Ascending aorta (tissue), 2 donors: ENCODE results near the gene ARHGEF1. TPM values are rescaled to one million over a fixed set of nuclear protein-coding genes. Genes with fewer than 3 reads are reported as not detected.
"Not testable (repeated sequence)": the region's sequence is repeated elsewhere in the genome, so short reads cannot be mapped to it uniquely, and the experiment has no call there.

Experiments
- DNase-seq, 2 donors: peaks; one replicate each; pipeline ENCODE4 v3.0.0-alpha.2; 2019; ENCODE audit warnings: low spot score in 2 of 2
- H3K27ac ChIP-seq, 2 donors: fragments of 200-600 bp; sonication (generic); one replicate each; pipeline ENCODE4 v1.5.1; 2016 to 2017; ENCODE audit warnings: mild to moderate bottlenecking in 1 of 2
- H3K27me3 ChIP-seq: fragments of 200-600 bp; sonication (generic); one replicate; pipeline ENCODE4 v1.5.1; 2017
- H3K36me3 ChIP-seq, 2 donors: fragments of 200-600 bp; sonication (generic); one replicate each; pipeline ENCODE4 v1.5.1; 2016
- H3K4me1 ChIP-seq, 2 donors: fragments of 200-600 bp; sonication (generic); one replicate each; pipeline ENCODE4 v1.5.1; 2016 to 2017; ENCODE audit warnings: mild to moderate bottlenecking in 1 of 2
- H3K4me3 ChIP-seq, 2 donors: fragments of 200-600 bp; sonication (generic); one replicate each; pipeline ENCODE4 v1.5.1; 2016 to 2017; ENCODE audit warnings: mild to moderate bottlenecking in 1 of 2
- H3K9me3 ChIP-seq, 2 donors: fragments of 200-600 bp; sonication (generic); one replicate each; pipeline ENCODE4 v1.5.1; 2016
- CTCF ChIP-seq, 3 experiments: fragments of 200-600 bp in 2 of 3; fragments of 450-650 bp in 1 of 3; sonication (generic) in 2 of 3; IDR thresholded peaks; one replicate each; pipeline ENCODE4 v1.5.1; 2016 to 2019; ENCODE audit warnings: antibody characterized with exemption in 3 of 3, mild to moderate bottlenecking in 1 of 3, moderate library complexity in 1 of 3
- intact Hi-C: fragments of 100-400 bp; cut with DNase I; formaldehyde crosslinking; loops from one replicate; pipeline ENCODE4 v1.15.1; 2023
- total RNA-seq: library from RNA; depleted of rRNA; stranded (reverse); fragments of >200 nt; gene quantifications from one replicate; pipeline ENCODE4 v1.1.0, GENCODE V29; 2016

The ARHGEF1 gene
- total RNA-seq, 1 donor from 2014 or later, result 178 TPM

GRCh38 chr19:41934849-41935374, 51.9 kb downstream of the ARHGEF1 start:
- peaks cover 27% of the 10 kb centered on the region for H3K27me3 ChIP-seq
- peak; percentile 51 to 72 (median 68) for TF ChIP-seq CTCF (IDR thresholded peaks at IDR 0.05)

DNA sequence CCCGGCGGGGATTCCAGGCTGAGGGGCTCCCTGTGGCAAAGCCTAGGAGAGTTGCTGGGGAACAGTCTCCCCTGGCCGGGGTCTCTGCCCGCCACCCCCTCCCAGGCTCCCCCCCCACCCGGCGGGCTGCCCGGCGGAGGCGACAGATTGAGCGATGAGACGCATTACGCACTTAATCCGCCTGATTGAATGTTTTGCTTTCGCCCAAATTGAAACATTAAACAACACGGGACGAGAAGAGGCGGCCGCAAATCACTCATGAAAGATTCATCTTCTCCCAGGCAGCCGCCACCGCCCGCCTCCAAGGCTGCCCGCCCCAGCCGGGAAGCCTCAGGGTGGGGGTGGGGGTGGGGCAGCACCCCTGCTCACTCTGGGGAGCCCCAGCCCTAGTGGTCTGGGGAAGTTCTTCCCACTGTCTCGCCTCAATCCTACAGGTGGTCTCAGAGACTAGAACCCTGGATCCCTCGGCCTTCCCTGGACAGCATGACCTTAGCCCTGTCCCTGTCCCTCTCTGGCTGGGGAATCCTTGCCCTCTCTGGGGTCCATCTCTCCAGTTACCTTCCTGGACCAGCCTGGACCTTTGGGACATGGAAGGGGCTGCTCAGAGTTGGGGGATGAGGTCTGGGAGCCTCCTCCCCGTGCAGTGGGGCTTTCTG, 52.9 kb downstream of the ARHGEF1 start:
- H3K4me1 ChIP-seq, result peaks cover 2 to 9% of the 10 kb centered on the region in 2 donors
- no peak overlapping the region for H3K27ac ChIP-seq
- H3K36me3 ChIP-seq, result no peaks in the 10 kb centered on the region
- H3K9me3 ChIP-seq, result no peaks in the 10 kb centered on the region
- no peak for TF ChIP-seq CTCF (IDR thresholded peaks at IDR 0.05)
- peaks cover 33% of the 10 kb centered on the region for H3K27me3 ChIP-seq
- intact Hi-C loops, result no loop called here
- no peak for DNase-seq
- no peak overlapping the region for H3K4me3 ChIP-seq

More at GRCh38 chr19:41934849-41935374, 51.9 kb downstream of the ARHGEF1 start:
- Histone ChIP-seq H3K27ac (no peak overlapping the region), H3K9me3 (no peaks in the 10 kb centered on the region), H3K36me3 (no peaks in the 10 kb centered on the region), H3K4me3 (no peak overlapping the region), H3K4me1 (peaks cover 0 to 1% of the 10 kb centered on the region in 2 donors)
- intact Hi-C loops, result no loop called here
- DNase-seq, result no peak

GRCh38 chr19:41936416-41936850, 53.4 kb downstream of the ARHGEF1 start:
- Histone ChIP-seq H3K4me1 (peaks cover 5 to 13% of the 10 kb centered on the region in 2 donors), H3K36me3 (no peaks in the 10 kb centered on the region), H3K27ac (no peak overlapping the region), H3K9me3 (no peaks in the 10 kb centered on the region), H3K27me3 (peaks cover 37% of the 10 kb centered on the region), H3K4me3 (no peak overlapping the region)
- no peak for TF ChIP-seq CTCF (IDR thresholded peaks at IDR 0.05)
- intact Hi-C loops, result no loop called here
- no peak for DNase-seq

DNA sequence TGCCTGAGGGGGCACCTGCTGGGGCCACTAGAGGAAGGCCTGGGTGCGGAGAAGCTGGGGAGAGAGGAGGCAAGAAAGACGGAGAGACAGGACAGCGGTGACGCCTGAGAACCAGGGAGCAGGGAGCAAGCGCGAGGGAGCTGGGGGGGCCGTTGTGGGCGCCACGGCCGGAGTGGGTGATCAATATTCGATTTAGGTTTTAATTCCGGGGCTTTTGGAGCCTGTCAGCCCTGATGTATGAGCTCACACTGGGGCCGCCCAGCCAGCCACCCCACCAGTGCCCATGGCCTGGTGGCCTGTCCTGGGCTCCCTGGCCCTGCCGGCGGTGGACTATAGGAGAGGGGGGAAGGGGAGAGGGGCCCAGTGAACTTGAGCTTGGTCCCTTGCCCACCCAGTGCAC, 54.0 kb downstream of the ARHGEF1 start:
- no peak overlapping the region for H3K27ac ChIP-seq
- TF ChIP-seq CTCF (IDR thresholded peaks at IDR 0.05), result no peak
- intact Hi-C loops, result no loop called here
- no peaks in the 10 kb centered on the region for H3K9me3 ChIP-seq
- no peak for DNase-seq
- H3K4me3 ChIP-seq, result no peak overlapping the region
- H3K4me1 ChIP-seq, result peaks cover 5 to 13% of the 10 kb centered on the region in 2 donors
- peaks cover 33% of the 10 kb centered on the region for H3K27me3 ChIP-seq
- no peaks in the 10 kb centered on the region for H3K36me3 ChIP-seq

DNA sequence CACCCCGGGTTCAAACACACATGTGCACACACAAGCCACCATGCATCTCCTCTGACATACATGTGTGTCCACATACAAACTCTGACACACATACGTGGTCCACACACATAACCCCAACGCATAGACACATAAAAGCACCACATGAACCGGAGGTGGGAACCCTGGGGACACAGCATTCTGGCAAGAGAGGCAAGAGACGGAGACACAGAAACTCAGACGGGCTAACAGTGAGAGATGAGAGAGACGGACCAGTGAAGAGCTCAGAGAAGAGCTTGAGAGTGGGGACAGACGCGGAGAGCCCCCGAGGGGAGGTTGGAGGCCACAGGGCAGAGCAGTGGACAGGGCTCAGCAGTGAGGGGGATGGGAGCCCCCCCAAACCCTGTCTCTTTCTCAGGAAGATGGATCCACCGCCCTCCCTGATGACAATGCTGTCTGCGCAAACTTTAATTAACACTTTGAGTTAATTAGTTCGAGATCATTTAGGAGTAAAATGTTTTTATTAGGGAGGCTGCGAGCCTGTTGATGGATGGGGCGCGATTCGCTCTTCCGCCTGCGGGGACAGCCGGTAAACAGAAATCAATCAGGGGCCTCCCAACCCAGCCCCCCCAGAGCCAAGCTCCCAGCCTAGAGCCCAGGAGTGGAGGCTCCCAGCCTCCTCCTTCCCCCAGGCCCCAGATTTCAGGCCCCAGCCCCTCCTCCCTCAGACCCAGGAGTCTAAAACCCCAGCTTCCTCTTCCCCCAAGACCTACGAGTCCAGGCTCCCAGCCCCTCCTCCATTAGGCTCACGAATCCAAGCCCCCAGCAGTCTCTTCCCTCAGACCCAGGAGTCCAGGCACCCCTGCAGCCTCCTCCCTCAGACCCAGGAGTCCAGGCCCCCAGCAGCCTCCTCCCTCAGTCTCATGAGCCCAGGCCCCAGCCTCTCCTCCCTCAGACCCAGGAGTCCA, 54.8 kb downstream of the ARHGEF1 start:
- H3K9me3 ChIP-seq, result no peaks in the 10 kb centered on the region
- intact Hi-C loops, result no loop called here
- no peak overlapping the region for H3K4me3 ChIP-seq
- TF ChIP-seq CTCF (IDR thresholded peaks at IDR 0.05), result no peak
- H3K4me1 ChIP-seq, result peaks cover 5 to 13% of the 10 kb centered on the region in 2 donors
- H3K27me3 ChIP-seq, result peaks cover 25% of the 10 kb centered on the region
- no peaks in the 10 kb centered on the region for H3K36me3 ChIP-seq
- DNase-seq, result no peak
- H3K27ac ChIP-seq, result no peak overlapping the region

DNA sequence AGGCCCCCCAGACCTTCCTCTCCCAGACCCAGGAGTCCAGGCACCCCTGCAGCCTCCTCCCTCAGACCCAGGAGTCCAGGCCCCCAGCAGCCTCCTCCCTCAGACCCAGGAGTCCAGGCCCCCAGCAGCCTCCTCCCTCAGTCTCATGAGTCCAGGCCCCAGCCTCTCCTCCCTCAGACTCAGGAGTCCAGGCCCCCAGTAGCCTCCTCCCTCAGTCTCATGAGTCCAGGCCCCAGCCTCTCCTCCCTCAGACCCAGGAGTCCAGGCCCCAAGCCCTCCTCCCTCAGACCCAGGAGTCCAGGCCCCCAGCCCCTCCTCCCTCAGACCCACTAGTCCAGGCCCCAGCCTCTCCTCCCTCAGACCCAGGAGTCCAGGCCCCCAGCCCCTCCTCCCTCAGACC, 56.2 kb downstream of the ARHGEF1 start:
- Histone ChIP-seq H3K27me3 (peaks cover 17% of the 10 kb centered on the region), H3K4me1 (peaks cover 5 to 13% of the 10 kb centered on the region in 2 donors)
- H3K27ac ChIP-seq, intact Hi-C loops, H3K9me3 ChIP-seq, H3K36me3 ChIP-seq, DNase-seq, H3K4me3 ChIP-seq: not testable (repeated sequence)
